EL (cell line): Measurements from ENCODE around the gene ELOA.
"Not testable (repeated sequence)": the region's sequence is repeated elsewhere in the genome, so short reads cannot be mapped to it uniquely, and the experiment has no call there.

Experiments used
- DNase-seq: peaks from one replicate; pipeline ENCODE4 v3.0.0-alpha.2; 2016

Gene ELOA

GRCh38 chr1:23788695-23789094, 45.4 kb downstream of the ELOA start:
- no peak for DNase-seq

- peak; percentile 93 for DNase-seq
These were observed 47.6 kb downstream of the ELOA start, which contains the start of gene LYPLA2 for GRCh38 chr1:23790696-23791515. Gene LYPLA2 (plus strand): TSS chr1:23791145. CDS start chr1:23792683, 1,538 bp downstream.

- DNase-seq, result peak; percentile 53
These were observed 48.3 kb downstream of the ELOA start for GRCh38 chr1:23791516-23792047.

GRCh38 chr1:23792151-23792945, 49.1 kb downstream of the ELOA start:
- DNase-seq, result no peak

GRCh38 chr1:23793018-23793781, 49.9 kb downstream of the ELOA start:
- peak; percentile 25 for DNase-seq

- no peak for DNase-seq
These were observed 50.8 kb downstream of the ELOA start for GRCh38 chr1:23793861-23794731.

- not testable (repeated sequence) for DNase-seq
These were observed 51.5 kb downstream of the ELOA start for GRCh38 chr1:23794732-23795182.

- no peak for DNase-seq
These were observed 52.6 kb downstream of the ELOA start for GRCh38 chr1:23795676-23796465.

- DNase-seq, result no peak
These were observed 53.4 kb downstream of the ELOA start for GRCh38 chr1:23796466-23797271.

- no peak for DNase-seq
These were observed 54.5 kb downstream of the ELOA start for GRCh38 chr1:23797478-23798448.

- DNase-seq, result no peak
These were observed 55.4 kb downstream of the ELOA start for GRCh38 chr1:23798662-23799142.

- no peak for DNase-seq
These were observed 55.9 kb downstream of the ELOA start for GRCh38 chr1:23799255-23799569.

- DNase-seq, result peak; percentile 80
These were observed 56.5 kb downstream of the ELOA start for GRCh38 chr1:23799570-23800399.

- peak; percentile 96 for DNase-seq
These were observed 57.4 kb downstream of the ELOA start, which contains the start of gene GALE for GRCh38 chr1:23800400-23801337. Gene GALE (minus strand): TSS chr1:23800754. CDS start chr1:23799007, 1,747 bp downstream.

- no peak for DNase-seq
These were observed 58.1 kb downstream of the ELOA start for GRCh38 chr1:23801338-23801748.

GRCh38 chr1:23801876-23802275, 58.6 kb downstream of the ELOA start:
- no peak for DNase-seq
